Caco-2 (cell line): ENCODE data around the gene THRB. TPM values are rescaled to one million over a fixed set of nuclear protein-coding genes. Genes with fewer than 3 reads are reported as not detected.

Experiments
- BruUV-seq: library from RNA; stranded (reverse); fragments of 400-500 nt; replicated peaks from 2 replicates; lab custom pipeline; 2021; lab: Mats Ljungman, UMichigan
- CTCF ChIA-PET: fragments of 300-600 bp; sonication (Branson Sonifier 250); formaldehyde crosslinking; loops from one replicate; lab custom pipeline; 2022; ENCODE audit warnings: antibody characterized with exemption; lab: Charles Lee
- POLR2A ChIA-PET: fragments of 300-600 bp; sonication (Branson Sonifier 250); formaldehyde crosslinking; loops from one replicate; lab custom pipeline; 2022; ENCODE audit warnings: antibody characterized with exemption; lab: Charles Lee
- DNase-seq, 2 experiments: peaks; one replicate each; pipeline versions ENCODE4 v3.0.0 to v3.0.0-alpha.2; 2020 to 2022
- H3K27me3 ChIP-seq: replicated peaks from 2 replicates; pipeline ENCODE4 v1.6.0; 2011; ENCODE audit warnings: low read length; ENCODE audit not compliant: control insufficient read depth, insufficient read depth
- H3K36me3 ChIP-seq: 2 replicates; pipeline ENCODE4 v1.5.1; 2011; ENCODE audit warnings: low read length; ENCODE audit not compliant: control insufficient read depth, insufficient read depth
- H3K4me1 ChIP-seq: fragments of 250-450 bp; sonication (Bioruptor Pico); 2 replicates; pipeline ENCODE4 v1.5.1; 2020; ENCODE audit warnings: mild to moderate bottlenecking
- H3K4me3 ChIP-seq: 2 replicates; pipeline ENCODE4 v1.5.1; 2011; ENCODE audit warnings: low read depth, mild to moderate bottlenecking, control low read depth, low read length
- H3K9me3 ChIP-seq: fragments of 250-450 bp; sonication (Bioruptor Pico); 2 replicates; pipeline ENCODE4 v1.5.1; 2020; ENCODE audit warnings: mild to moderate bottlenecking, moderate library complexity
- H3K27ac Mint-ChIP-seq: one replicate; pipeline ENCODE4 v1.8.0; 2022; ENCODE audit warnings: mixed read lengths; ENCODE audit not compliant: unreplicated experiment
- H3K27me3 Mint-ChIP-seq: one replicate; pipeline ENCODE4 v1.8.0; 2022; ENCODE audit warnings: mixed read lengths; ENCODE audit not compliant: insufficient read depth, unreplicated experiment
- H3K36me3 Mint-ChIP-seq: one replicate; pipeline ENCODE4 v1.8.0; 2022; ENCODE audit warnings: mild to moderate bottlenecking, mixed read lengths; ENCODE audit not compliant: insufficient read depth, unreplicated experiment
- H3K4me1 Mint-ChIP-seq: one replicate; pipeline ENCODE4 v1.8.0; 2022; ENCODE audit warnings: low read depth, mixed read lengths; ENCODE audit not compliant: unreplicated experiment
- H3K4me3 Mint-ChIP-seq: one replicate; pipeline ENCODE4 v1.8.0; 2022; ENCODE audit warnings: mild to moderate bottlenecking, moderate library complexity, mixed read lengths; ENCODE audit not compliant: unreplicated experiment
- H3K9me3 Mint-ChIP-seq: one replicate; pipeline ENCODE4 v1.8.0; 2022; ENCODE audit warnings: mixed read lengths; ENCODE audit not compliant: unreplicated experiment
- intact Hi-C: fragments of 100-400 bp; cut with micrococcal nuclease; formaldehyde crosslinking; loops from one replicate; pipeline ENCODE4 v1.10.0; 2022; ENCODE audit not compliant: unreplicated experiment
- total RNA-seq: library from RNA; stranded (reverse); gene quantifications from 2 replicates; pipeline ENCODE4 v1.2.3, GENCODE V29; 2022
- TF ChIP-seq, protein P1 (sequence below), 2 experiments: fragments of 200-600 bp in 1 of 2; IDR thresholded peaks; 1 replicate in 1 of 2; 2 replicates in 1 of 2; pipeline versions ENCODE4 v1.5.1 to v1.8.0; 2011 to 2022; ENCODE audit warnings: antibody characterized with exemption in 1 of 2, control low read depth in 1 of 2, inconsistent platforms in 1 of 2, low read depth in 1 of 2, low read length in 1 of 2, mild to moderate bottlenecking in 1 of 2, moderate library complexity in 1 of 2; ENCODE audit not compliant: insufficient read depth in 1 of 2, severe bottlenecking in 1 of 2, unreplicated experiment in 1 of 2

Gene THRB
- total RNA-seq, 1 experiment from 2014 or later, result 19.4 TPM

DNA sequence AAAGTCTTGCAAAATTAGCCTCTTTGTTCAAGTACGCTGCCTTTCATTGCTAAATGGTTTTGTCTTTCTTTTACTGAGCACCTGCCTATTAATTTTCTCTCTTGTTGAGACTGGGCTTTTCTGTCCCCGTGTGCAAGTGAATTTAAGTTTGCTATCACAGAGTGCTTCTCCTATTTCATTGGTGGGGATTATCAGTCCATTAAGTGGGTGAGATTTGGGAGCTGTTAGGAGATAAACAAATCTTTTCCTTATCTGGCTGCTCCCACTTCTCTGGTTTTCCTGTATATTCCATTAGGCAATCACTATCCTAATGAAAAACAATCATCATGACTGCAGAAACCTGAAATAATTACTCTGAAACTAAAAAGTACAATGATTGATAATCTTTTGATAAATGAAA lies 295.4 kb downstream of the THRB start:
- Histone ChIP-seq H3K4me1 (no peaks in the 10 kb centered on the region), H3K27me3 (no peaks in the 10 kb centered on the region), H3K4me3 (no peak overlapping the region), H3K36me3 (no peaks in the 10 kb centered on the region), H3K9me3 (no peaks in the 10 kb centered on the region)
- DNase-seq, result no peak
- Mint-ChIP-seq H3K4me1 (no peaks in the 10 kb centered on the region), H3K9me3 (peaks cover under 1% of the 10 kb centered on the region), H3K36me3 (no peaks in the 10 kb centered on the region), H3K4me3 (no peak overlapping the region), H3K27me3 (no peaks in the 10 kb centered on the region), H3K27ac (no peak overlapping the region)
- ChIA-PET CTCF (no interaction called here), POLR2A (no interaction called here)
- intact Hi-C loops, result no loop called here
- TF ChIP-seq, protein P1, sequence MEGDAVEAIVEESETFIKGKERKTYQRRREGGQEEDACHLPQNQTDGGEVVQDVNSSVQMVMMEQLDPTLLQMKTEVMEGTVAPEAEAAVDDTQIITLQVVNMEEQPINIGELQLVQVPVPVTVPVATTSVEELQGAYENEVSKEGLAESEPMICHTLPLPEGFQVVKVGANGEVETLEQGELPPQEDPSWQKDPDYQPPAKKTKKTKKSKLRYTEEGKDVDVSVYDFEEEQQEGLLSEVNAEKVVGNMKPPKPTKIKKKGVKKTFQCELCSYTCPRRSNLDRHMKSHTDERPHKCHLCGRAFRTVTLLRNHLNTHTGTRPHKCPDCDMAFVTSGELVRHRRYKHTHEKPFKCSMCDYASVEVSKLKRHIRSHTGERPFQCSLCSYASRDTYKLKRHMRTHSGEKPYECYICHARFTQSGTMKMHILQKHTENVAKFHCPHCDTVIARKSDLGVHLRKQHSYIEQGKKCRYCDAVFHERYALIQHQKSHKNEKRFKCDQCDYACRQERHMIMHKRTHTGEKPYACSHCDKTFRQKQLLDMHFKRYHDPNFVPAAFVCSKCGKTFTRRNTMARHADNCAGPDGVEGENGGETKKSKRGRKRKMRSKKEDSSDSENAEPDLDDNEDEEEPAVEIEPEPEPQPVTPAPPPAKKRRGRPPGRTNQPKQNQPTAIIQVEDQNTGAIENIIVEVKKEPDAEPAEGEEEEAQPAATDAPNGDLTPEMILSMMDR (IDR thresholded peaks at IDR 0.05; ENCODE audit: insufficient read depth in 1 of 2, low read depth in 1 of 2, low read length in 1 of 2, severe bottlenecking in 1 of 2, unreplicated experiment in 1 of 2), result no peak
- no TSS peak for BruUV-seq

GRCh38 chr3:24198728-24199127 lies 295.9 kb downstream of the THRB start:
- TF ChIP-seq, protein P1 (IDR thresholded peaks at IDR 0.05; ENCODE audit: insufficient read depth in 1 of 2, low read depth in 1 of 2, low read length in 1 of 2, severe bottlenecking in 1 of 2, unreplicated experiment in 1 of 2), result no peak
- BruUV-seq, result no TSS peak
- POLR2A ChIA-PET, result no interaction called here
- no peak overlapping the region for H3K27ac Mint-ChIP-seq
- CTCF ChIA-PET, result interaction anchor here (1.3 kb wide), 1 partner anchor 22 kb away, joined by 3 read pairs; no protein-coding TSS in a partner anchor
- no peaks in the 10 kb centered on the region for H3K9me3 Mint-ChIP-seq
- intact Hi-C loops, result no loop called here
- H3K4me3 Mint-ChIP-seq, result no peak overlapping the region
- no peaks in the 10 kb centered on the region for H3K27me3 Mint-ChIP-seq
- H3K4me1 ChIP-seq, result no peaks in the 10 kb centered on the region
- no peaks in the 10 kb centered on the region for H3K36me3 ChIP-seq
- no peak overlapping the region for H3K4me3 ChIP-seq
- no peak for DNase-seq
- H3K36me3 Mint-ChIP-seq, result no peaks in the 10 kb centered on the region
- no peaks in the 10 kb centered on the region for H3K9me3 ChIP-seq
- no peaks in the 10 kb centered on the region for H3K27me3 ChIP-seq
- H3K4me1 Mint-ChIP-seq, result no peaks in the 10 kb centered on the region

DNA sequence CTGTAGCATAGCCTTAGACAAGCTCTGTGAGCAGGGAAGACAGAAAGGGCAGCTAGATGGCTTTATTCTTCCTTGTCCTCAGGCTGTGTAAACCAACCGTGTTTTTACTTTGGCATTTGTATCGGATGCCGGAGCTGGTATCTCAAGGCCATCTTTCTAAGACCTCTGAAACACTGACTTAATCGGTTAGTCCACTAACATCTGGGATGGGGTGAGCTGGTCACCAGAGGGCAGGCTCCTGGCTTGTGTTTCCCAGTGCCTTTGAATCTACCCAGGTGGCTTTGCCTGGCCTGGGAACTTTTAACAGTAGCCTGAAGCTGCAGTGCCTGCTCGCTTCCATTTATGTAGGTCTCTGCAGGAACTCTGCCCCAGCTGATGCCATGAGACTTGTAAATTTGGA lies 296.8 kb downstream of the THRB start:
- Histone ChIP-seq H3K36me3 (no peaks in the 10 kb centered on the region), H3K4me1 (no peaks in the 10 kb centered on the region), H3K9me3 (no peaks in the 10 kb centered on the region), H3K4me3 (no peak overlapping the region), H3K27me3 (no peaks in the 10 kb centered on the region)
- intact Hi-C loops, result no loop called here
- Mint-ChIP-seq H3K36me3 (no peaks in the 10 kb centered on the region), H3K27ac (no peak overlapping the region), H3K9me3 (no peaks in the 10 kb centered on the region), H3K27me3 (no peaks in the 10 kb centered on the region), H3K4me1 (no peaks in the 10 kb centered on the region), H3K4me3 (no peak overlapping the region)
- ChIA-PET CTCF (interaction anchor here (0.8 to 1.3 kb wide), 2 partner anchors 22 to 56 kb away, joined by 3 read pairs; no protein-coding TSS in a partner anchor), POLR2A (no interaction called here)
- BruUV-seq, result no TSS peak
- TF ChIP-seq, protein P1 (IDR thresholded peaks at IDR 0.05; ENCODE audit: insufficient read depth in 1 of 2, low read depth in 1 of 2, low read length in 1 of 2, severe bottlenecking in 1 of 2, unreplicated experiment in 1 of 2), result peak in 1 of 2 experiments; percentile 25
- DNase-seq, result peak; percentile 11 to 39
